ENCODE data around the gene MAN2A2.

The MAN2A2 gene

DNA sequence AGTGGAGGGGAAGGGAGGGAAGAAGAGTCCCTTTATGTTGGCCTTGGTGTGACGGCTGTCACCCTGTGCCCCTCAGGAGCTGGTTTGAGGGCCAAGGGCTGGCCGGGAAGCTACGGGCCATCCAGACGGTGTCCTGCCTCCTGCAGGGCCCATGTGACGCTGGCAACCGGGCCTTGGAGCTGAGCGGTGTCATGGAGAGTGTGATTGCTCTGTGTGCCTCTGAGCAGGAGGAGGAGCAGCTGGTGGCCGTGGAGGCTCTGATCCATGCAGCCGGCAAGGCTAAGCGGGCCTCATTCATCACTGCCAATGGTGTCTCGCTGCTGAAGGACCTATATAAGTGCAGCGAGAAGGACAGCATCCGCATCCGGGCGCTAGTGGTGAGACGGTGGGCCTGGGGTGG is 43.4 kb downstream of the MAN2A2 start:
- no peak for DNase-seq (ENCODE audit: low spot score)

DNA sequence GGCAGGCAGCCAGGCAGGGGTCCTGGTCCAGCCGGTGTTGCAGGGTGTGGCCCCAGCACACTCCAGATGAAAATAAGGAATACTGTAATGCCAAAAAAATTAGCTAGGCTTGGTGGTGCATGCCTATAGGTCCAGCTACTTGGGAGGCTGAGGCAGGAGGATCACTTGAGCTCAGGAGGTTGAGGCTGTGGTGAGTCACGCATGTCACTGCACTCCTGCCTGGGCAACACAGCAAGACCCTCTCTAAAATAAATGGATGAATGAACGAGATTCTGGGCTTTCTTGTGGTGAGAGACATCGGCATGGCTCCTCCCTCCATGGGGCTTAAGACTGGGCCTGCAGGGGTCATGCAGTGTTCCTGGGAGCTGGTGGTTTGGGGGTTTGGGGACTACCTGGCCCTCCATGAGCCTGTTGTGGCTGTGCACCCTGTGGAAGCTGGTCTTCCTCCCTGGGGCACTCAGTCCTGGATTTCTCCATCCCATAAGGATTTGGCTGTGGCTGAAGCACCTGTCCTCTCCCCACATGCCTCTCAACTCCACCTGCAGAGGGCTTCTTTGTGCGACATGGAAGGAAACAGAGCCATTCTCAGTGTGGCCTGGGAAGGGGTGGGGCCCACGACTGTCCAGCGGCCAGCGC is 44.0 kb downstream of the MAN2A2 start:
- no peak for DNase-seq (ENCODE audit: low spot score)

DNA sequence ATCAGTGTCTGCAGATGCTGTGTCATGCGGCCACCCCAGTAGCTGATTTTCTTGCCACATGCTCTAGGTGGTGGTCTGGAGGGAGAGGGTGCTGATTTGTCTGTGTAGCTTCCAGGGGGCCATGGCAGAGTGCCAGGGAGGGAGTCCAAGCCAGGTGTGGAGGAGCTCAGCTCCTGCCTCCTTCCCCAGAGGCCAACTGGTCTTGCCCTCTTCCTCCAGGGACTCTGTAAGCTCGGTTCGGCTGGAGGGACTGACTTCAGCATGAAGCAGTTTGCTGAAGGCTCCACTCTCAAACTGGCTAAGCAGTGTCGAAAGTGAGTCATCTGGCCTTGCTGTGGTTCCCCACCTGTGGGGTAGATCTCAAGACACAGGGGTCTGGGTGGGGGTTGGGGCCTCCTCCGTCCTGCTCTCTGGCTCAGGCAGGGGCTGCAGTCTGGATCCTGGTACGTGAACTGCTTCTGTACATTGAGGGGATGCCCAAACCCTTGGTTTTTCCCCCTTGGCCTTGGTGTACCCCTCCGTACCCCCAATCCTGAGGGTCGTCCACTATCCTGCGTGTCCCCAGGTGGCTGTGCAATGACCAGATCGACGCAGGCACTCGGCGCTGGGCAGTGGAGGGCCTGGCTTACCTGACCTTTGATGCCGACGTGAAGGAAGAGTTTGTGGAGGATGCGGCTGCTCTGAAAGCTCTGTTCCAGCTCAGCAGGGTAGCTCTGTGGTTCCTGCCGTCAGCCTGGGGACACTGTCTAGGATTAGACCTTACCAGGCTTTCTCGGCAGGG is 44.7 kb downstream of the MAN2A2 start:
- no peak for DNase-seq (ENCODE audit: low spot score)

DNA sequence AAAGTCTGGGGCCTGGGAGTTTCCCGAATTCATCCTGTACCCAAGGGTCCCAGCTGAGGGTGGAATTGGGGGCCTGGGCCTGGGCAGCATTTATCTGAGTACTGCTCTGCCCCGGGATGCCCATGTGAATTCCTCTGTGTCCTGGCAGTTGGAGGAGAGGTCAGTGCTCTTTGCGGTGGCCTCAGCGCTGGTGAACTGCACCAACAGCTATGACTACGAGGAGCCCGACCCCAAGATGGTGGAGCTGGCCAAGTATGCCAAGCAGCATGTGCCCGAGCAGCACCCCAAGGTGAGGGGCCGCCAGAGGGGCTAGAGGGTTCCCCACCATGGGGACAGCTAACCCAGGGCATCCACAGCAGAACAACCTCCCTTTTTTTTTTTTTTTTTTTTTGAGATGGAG is 45.4 kb downstream of the MAN2A2 start:
- DNase-seq (ENCODE audit: low spot score), result no peak

DNA sequence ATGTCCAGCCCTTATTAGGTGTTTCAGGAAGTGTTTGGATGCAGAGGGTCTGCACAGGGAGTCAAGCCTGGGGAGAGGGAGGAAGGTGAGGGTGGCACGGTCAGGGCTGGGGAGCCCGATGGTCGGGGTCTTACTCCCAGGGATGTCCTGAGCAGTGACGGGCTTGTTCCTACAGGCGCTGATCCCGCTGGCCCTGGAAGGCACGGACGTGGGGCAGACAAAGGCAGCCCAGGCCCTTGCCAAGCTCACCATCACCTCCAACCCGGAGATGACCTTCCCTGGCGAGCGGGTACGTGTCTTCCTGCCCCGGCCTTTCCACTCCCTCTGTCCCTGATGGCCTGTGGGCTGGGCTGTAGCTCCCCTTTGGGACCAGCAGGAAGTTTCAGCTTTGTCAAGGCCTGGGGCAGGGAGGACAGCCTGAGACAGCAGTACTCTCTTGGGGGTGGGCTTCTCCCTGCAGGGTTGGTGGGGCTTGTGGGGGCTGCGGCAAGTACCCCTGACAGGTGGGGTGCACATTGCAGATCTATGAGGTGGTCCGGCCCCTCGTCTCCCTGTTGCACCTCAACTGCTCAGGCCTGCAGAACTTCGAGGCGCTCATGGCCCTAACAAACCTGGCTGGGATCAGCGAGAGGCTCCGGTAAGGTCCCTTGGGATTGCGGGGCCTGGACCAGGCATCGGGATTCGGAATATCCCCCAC is 47.0 kb downstream of the MAN2A2 start:
- no peak for DNase-seq (ENCODE audit: low spot score)

DNA sequence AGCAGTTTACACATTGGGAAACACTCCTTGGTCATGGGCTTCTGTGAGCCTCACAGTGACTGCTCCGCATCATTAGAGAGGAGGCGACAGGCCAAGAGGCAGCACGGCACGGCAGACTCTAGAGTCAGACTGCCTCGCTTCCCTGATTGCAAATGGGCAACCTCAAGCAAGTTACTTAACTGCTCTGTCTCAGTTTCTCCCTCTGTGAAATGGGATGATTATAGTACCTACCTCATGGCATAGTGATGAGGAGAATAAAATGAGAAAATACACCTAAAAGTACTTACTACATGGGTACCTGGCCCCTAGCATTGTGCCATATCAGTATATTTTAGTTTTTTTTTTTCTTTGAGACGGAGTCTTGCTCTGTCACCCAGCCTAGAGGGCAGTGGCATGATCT is 47.6 kb downstream of the MAN2A2 start:
- DNase-seq (ENCODE audit: low spot score), result no peak

DNA sequence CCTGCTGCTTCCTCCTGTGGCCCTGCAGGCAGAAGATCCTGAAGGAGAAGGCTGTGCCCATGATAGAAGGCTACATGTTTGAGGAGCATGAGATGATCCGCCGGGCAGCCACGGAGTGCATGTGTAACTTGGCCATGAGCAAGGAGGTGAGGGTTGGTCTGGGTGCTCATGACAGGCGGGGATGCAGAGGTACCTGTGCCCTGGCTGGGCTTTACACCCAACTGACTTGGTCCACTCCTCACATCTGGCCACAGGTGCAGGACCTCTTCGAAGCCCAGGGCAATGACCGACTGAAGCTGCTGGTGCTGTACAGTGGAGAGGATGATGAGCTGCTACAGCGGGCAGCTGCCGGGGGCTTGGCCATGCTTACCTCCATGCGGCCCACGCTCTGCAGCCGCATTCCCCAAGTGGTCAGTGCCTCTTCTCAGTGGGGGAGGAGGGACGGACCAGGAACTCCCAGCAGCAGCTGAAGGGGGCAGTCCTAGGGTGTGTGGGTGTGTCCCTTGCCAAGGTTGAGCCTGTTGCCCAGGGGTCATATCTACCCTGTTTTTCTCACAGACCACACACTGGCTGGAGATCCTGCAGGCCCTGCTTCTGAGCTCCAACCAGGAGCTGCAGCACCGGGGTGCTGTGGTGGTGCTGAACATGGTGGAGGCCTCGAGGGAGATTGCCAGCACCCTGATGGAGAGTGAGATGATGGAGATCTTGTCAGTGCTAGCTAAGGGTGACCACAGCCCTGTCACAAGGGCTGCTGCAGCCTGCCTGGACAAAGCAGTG is 50.0 kb downstream of the MAN2A2 start:
- DNase-seq (ENCODE audit: low spot score), result no peak

DNA sequence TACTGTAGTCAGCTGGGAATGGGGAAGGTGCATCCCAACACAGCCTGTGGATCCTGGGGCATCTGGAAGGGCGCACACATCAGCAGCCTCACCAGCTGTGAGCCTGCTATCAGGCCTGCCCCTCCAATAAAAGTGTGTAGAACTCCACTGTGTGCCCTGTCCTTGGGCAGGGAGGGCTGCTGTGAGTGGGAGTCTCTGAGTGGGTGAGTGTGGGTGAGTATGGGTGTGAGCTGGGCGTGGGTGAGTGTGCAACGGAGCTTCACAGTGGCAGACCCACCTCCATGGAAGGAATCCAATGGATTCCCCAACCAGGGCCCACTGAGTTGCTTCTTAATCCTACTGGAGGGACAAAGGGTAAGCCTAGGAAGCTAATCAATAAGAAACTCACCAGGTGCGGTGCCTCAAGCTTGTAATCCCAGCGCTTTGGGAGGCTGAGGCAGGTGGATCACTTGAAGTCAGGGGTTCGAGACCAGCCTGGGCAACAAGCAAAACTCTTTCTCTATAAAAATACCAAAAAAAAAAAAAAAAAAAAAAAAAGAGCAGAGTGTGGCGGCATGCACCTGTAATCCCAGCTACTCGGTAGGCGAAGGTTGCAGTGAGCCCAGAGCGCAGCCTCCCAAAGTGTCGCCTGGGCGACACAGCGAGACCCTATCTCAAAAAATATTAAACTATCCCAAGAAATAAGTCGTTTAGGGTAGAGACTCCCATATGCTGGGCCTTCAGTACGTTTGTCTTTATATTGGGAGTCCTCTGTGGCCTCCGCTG is 51.0 kb downstream of the MAN2A2 start:
- no peak for DNase-seq (ENCODE audit: low spot score)

DNA sequence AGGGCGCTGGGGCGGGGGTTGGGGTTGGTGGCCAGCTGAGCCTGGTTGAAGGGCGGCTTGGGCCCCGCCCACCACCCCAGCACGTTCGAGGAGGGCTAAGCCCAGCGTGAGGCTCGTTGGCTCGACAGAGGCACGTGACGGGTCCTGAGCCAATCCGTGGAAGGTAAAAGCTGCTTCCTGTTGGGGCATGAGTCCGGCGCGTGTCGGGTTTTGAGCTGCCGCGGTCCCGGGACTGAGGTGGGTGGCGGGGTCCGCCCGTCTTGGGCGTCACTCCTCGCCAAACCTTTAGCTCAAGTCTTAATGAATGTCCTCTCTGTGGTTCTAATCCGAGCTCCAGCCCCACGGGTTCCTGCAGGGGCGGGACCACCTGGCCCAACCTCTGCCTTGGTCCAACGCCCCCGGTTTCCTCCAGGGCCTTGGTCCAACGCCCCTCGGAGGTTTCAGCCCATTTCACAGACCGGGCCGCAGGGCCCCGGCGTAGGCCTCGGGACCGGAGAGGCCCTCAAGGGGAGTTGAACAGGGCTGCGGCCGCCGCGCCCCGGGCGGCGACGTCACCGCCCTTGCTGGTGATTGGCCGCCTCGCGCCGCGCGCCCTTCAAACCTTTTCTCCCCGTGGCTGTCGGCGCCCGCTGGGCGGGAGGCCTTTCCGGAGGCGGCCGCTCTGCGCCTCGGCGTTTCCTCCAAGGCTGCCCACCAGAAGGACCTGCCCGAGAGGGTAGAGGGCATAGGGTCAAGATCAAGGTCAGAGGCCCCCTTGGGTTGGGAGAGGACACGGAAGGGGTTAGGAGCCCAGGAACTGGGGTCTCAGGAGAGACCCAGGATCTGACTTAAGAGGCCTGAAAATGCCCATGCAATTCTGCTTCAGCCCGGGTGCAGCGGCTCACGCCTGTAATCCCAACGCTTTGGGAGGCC is 51.9 kb downstream of the MAN2A2 start, which contains the start of gene RCCD1:
TSS of gene RCCD1 (plus strand) at position 173 of the 912 bp plus-strand sequence. CDS start 1,851 bp downstream, outside the sequence.
- peak; percentile 95 for DNase-seq (ENCODE audit: low spot score)

DNA sequence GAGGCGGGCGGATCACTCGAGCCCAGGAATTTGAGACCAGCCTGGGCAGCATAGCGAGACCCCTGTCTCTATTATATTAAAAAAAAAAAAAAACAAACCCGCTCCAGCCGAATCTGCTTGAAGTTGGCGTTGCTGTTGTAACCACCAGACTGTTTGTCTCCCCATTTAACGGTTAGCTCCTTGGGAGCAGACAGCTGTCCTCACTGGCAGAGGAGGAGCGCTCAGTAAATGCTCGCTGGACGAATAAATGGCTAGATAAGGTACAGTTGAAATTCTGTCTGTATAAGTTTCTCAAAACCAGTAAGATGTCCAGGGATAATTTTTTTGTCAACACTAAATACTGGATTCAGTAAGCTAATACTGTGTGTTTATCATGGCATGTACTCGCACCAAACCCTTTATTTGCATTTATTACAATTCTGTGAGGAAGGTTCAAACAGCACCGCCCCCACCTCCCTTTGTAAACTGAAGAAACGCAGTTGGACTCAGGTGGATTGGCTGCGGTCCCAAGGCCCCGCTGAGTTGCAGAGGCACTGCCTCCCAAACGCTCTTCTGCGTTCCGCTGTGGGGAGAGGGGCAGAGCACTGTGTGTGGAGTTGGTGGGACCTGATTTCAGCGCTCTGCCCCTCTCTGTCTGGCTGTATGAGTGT is 52.6 kb downstream of the MAN2A2 start:
- DNase-seq (ENCODE audit: low spot score), result no peak

DNA sequence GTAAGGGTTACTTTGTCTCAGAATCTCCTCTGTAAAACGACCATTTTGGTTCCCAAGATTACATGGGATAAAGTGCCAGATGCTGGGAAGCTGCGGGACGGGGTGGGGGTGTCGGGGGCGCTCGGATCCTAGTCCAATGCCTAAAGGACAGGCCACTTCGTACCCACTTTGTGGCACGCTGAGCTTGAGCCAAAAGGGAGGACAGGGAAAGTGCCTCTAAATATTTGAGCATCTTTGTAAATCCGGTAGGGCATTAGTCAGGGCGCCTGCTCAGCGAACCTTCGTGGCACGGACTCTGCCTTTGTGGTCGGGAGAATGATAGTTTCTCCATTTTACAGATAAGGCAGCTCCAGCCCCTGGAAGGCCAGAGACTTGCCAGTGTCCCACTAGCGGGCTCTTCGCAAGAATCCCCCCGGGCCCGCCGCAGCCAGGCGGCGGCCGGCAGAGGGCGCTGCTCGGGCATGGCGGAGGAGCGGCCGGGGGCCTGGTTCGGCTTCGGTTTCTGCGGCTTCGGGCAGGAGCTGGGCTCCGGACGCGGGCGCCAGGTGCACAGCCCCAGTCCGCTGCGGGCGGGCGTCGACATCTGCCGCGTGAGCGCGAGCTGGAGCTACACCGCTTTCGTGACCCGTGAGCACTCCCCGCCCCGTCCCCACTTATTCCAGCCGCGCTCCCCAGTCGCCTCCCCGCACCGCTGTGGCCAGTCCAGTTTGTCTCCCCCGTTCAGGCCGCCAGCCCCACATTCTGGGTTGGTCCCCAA is 53.4 kb downstream of the MAN2A2 start:
- DNase-seq (ENCODE audit: low spot score), result peak; percentile 78

DNA sequence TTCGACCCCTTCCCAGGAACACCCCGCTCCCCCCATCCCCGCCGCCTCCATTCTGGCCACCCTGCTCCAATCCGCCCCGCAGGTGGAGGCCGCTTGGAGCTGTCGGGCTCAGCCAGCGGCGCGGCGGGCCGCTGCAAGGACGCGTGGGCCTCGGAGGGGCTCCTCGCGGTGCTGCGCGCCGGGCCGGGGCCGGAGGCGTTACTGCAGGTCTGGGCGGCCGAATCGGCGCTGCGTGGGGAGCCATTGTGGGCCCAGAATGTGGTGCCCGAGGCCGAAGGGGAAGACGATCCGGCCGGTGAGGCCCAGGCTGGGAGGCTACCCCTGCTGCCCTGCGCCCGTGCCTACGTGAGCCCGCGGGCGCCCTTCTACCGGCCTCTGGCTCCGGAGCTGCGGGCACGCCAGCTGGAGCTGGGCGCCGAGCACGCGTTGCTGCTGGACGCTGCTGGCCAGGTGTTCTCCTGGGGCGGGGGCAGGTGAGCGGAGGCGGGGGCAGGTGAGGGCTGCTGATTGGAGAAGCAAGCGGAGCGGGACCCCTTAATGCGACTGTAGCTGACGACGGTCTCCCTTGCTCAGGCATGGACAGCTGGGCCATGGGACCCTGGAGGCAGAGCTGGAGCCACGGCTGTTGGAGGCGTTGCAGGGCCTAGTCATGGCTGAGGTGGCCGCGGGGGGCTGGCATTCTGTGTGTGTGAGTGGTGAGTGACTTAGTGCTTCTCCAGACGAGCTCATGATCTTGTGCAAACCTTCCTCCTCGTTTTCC is 54.1 kb downstream of the MAN2A2 start:
- DNase-seq (ENCODE audit: low spot score), result peak; percentile 47

DNA sequence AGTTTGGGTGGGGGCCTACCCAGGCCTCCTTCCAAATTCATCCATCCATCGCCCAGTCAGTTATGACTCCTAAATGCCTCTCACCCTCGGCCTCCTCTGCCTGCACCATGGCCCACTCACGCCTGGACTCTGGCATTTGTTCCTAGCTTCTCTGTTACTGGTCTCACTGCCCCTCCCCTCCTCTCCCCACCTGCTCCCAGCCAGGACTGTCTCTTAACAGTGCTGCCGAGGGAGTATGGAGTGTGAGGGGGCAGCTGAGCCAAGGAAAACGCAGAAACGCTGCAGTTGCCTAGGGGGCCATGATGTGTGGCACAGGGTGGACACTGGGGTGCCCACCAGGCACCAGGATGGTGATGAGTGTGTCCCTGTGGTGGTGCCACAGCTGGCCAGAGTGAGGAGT is 54.7 kb downstream of the MAN2A2 start:
- no peak for DNase-seq (ENCODE audit: low spot score)

DNA sequence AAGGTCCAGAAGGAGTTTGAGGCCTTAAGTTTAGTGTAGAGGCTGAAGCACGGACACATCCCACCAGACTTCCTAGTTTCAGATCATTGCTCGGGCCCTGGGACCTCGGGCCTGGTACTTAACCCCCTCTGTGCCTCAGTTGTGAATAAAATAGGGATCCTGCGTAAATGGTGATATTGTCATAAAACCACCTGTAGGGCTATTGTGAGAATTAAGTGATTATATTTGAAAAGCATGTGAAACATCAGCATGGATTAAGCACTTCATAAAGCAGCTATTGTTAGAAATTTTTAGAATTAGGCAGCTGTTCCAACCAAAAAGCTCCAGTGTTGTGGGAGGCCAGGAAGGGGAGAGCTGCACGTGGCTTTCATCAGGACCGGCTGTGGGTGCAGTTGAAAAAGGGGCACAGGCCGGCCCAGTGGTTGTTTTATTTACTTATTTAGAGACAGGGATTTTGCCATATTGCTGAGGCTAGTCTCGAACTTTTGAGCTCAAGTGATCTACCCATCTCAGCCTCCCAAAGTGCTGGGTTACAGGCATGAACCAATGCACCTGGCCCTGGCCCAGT is 56.0 kb downstream of the MAN2A2 start:
- DNase-seq (ENCODE audit: low spot score), result no peak

DNA sequence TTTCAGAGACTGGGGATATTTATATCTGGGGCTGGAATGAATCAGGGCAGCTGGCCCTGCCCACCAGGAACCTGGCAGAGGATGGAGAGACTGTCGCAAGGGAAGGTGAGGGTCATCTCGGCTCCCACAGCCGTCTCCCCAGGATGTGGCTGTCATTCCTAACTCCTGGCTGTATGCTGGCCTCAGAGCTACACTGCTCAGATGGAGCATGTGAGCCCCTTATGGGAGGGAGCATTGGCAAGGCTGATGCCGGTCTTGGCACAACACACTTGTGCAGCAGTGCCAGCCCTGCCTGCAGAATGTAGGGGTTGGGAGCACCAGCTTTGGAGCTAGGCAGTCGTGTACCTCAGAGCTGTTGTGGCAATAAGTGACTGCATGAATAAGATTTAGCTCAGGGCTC is 56.8 kb downstream of the MAN2A2 start:
- no peak for DNase-seq (ENCODE audit: low spot score)

DNA sequence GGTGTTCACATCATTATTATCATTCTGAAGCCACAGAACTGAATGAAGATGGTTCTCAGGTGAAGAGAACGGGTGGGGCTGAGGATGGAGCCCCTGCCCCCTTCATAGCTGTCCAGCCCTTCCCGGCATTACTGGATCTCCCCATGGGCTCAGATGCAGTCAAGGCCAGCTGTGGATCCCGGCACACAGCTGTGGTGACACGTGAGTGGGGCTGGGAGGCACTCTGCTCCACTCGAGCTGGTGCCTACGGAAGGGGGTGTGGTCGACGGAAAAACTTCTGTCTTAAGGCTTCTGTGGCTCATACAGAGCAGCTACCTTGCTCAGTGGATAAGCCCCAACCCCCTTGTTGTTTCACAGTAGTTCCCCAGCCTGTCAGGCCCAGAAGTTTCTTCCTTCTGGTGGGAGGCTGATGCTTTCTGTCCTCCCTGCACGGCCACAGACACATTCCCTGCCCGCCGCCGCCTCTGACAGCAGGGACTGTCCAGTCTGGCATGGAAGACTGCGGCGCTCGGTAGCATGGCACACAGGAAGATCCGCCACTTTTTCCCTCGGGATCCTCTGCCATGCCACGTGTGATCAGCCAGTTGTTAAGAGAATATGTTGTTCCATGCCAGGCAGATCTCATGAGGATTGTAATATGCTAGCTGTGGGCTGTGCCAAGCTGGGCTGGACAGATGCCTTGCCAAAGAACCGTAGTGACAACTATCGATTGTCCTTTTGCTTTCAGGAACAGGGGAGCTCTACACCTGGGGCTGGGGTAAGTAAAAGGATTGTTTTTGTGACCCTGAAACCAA is 57.4 kb downstream of the MAN2A2 start:
- DNase-seq (ENCODE audit: low spot score), result no peak

DNA sequence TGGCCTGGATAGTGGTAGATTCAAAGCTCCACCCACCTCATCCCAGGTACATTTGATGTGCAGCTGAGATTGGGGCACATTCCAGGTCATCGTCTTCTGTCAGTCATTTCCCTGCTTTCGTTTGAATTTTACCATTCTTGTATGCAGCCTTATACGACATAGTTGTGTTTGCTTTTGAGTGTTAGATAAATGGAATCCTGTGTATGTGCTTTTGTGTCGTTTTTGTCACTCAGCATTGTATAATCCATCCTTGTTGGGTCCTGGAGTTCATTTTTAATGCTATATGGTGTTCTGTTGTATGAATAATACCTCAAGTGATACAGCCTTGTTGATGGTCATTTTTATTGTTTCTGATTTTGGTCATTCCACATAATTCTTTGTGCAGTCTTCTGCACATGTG is 58.9 kb downstream of the MAN2A2 start:
- DNase-seq (ENCODE audit: low spot score), result no peak
